Skeletal muscle tissue (tissue), 4 donors: ENCODE results near the gene GSTO2. TPM values are rescaled to one million over a fixed set of nuclear protein-coding genes. Genes with fewer than 3 reads are reported as not detected.
A peak's percentile ranks its signal among the peaks of the same experiment; 100 is the strongest.

Source experiments
- H3K27ac ChIP-seq: one replicate; pipeline ENCODE4 v1.7.0; 2013; ENCODE audit warnings: mild to moderate bottlenecking, low read depth, low read length, inconsistent platforms
- H3K27me3 ChIP-seq, 3 donors: one replicate each; pipeline ENCODE4 v1.7.0; 2013; ENCODE audit warnings: low read length in 3 of 3; ENCODE audit not compliant: control insufficient read depth in 3 of 3, insufficient read depth in 3 of 3
- H3K36me3 ChIP-seq, 3 donors: one replicate each; pipeline ENCODE4 v1.7.0; 2013; ENCODE audit warnings: low read length in 3 of 3; ENCODE audit not compliant: control insufficient read depth in 3 of 3, insufficient read depth in 3 of 3
- H3K4me1 ChIP-seq, 3 donors: one replicate each; pipeline ENCODE4 v1.7.0; 2013; ENCODE audit warnings: low read length in 3 of 3, mild to moderate bottlenecking in 3 of 3; ENCODE audit not compliant: control insufficient read depth in 3 of 3, insufficient read depth in 3 of 3
- H3K4me3 ChIP-seq, 3 donors: one replicate each; pipeline ENCODE4 v1.7.0; 2013; ENCODE audit warnings: low read length in 3 of 3
- H3K9ac ChIP-seq, 3 donors: one replicate each; pipeline ENCODE4 v1.7.0; 2013; ENCODE audit warnings: low read length in 3 of 3, mild to moderate bottlenecking in 3 of 3, moderate library complexity in 2 of 3, low read depth in 1 of 3
- H3K9me3 ChIP-seq, 3 donors: one replicate each; pipeline ENCODE4 v1.7.0; 2013; ENCODE audit warnings: low read length in 3 of 3; ENCODE audit not compliant: control insufficient read depth in 3 of 3
- total RNA-seq: library from RNA; depleted of rRNA; stranded (reverse); fragments of >200 nt; gene quantifications from one replicate; pipeline ENCODE4 v1.2.3, GENCODE V29; 2014
- donor health status: Osteomylitis.

Gene GSTO2
- total RNA-seq, 1 donor from 2014 or later, result not detected

DNA sequence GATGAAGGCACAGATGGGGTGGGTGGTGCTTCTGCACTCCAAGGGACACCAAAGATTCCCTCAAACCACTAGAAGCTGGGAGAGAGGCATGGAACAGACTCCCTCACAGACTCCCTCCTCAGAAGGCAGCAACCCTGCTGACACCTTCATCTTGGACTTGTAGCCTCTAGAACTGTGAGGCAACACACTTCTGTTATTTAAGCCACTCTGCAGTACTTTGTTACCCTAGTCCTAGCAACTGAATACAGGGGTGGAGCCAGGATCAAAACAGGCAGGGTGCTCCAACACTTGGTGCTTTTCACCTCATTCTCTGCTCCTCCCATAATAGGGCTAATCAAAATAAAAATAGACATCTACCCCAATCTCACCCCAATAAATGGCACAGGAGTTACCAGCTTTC lies 16.6 kb upstream of the GSTO2 start:
- no peak overlapping the region for H3K4me3 ChIP-seq
- H3K9ac ChIP-seq, result no peak overlapping the region
- peaks cover 0 to 3% (median 0%) of the 10 kb centered on the region in 3 donors for H3K27me3 ChIP-seq
- H3K36me3 ChIP-seq, result peaks cover 0 to 3% (median 0%) of the 10 kb centered on the region in 3 donors
- peaks cover 11 to 14% (median 11%) of the 10 kb centered on the region in 3 donors for H3K4me1 ChIP-seq
- peaks cover 0 to 3% (median 0%) of the 10 kb centered on the region in 3 donors for H3K9me3 ChIP-seq
- H3K27ac ChIP-seq, result no peak overlapping the region

DNA sequence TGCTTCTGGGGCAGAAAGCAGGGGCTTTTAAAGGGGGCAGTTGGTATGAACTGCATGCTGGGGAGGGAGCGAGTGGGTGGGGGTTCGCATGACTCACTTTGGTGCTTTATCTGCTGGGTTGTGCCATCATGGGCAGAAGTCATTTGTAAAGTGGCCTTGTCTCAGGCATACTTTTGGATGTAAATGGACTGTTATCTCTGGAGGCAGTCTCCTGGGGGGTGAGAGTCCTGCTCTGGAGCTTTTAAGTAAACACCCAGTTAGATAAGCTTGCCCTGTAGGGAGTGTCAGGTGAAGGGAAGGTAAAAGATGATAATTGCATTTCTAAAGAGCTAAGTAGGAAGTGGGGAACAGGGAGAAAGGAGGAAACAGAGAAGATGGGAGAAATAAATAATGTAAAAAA lies 15.9 kb upstream of the GSTO2 start:
- H3K4me3 ChIP-seq, result no peak overlapping the region
- H3K27me3 ChIP-seq, result no peaks in the 10 kb centered on the region
- H3K36me3 ChIP-seq, result peaks cover 0 to 3% (median 3%) of the 10 kb centered on the region in 3 donors
- H3K4me1 ChIP-seq, result peaks cover 14 to 17% (median 14%) of the 10 kb centered on the region in 3 donors
- H3K27ac ChIP-seq, result no peak overlapping the region
- H3K9me3 ChIP-seq, result peaks cover 0 to 3% (median 0%) of the 10 kb centered on the region in 3 donors
- H3K9ac ChIP-seq, result no peak overlapping the region

DNA sequence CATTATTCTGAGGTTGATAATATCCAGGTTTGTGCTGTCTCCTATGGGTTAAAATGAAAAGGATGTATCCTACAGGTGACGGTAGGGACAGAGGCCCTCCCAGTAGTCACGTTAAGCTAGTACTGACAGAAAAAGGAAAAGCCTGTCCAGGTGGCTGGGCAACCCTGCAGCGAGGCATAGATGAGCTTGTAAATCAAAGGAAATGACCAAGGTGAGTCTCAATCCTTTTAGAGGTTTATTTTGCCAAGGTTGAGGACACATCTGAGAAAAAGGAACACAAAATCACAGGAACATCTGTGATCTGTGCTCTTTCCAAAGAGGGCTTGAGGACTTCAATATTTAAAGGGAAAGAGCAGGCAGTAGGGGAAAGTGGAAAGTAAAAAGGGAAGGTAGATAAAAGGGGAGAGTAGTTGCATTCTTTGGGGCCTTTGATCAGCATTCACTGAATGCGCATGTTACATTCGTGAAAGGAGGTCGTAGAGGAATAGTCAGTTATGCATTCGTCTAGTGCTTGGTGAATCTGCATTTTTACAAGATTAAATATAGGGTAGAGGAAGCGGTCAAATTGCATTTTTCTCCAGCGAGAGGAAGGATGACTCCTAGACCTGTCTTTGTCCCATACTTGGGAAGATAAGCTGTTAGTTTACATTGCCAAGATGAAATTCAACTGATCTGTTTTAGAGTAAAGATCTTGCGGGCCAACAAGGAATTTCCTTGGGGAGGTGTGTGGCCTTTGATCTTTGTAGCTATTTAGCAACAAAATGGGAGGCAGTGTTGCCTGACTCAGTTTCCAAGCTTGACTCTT lies 15.2 kb upstream of the GSTO2 start:
- H3K27ac ChIP-seq, result peak overlapping the region; percentile 96
- H3K36me3 ChIP-seq, result peaks cover 0 to 8% (median 7%) of the 10 kb centered on the region in 3 donors
- peak overlapping the region; percentile 89 to 96 (median 91) for H3K9ac ChIP-seq
- peak overlapping the region; percentile 69 to 80 (median 74) for H3K4me3 ChIP-seq
- no peaks in the 10 kb centered on the region for H3K27me3 ChIP-seq
- H3K9me3 ChIP-seq, result peaks cover 0 to under 1% (median 0%) of the 10 kb centered on the region in 3 donors
- peaks cover 18 to 19% (median 19%) of the 10 kb centered on the region in 3 donors for H3K4me1 ChIP-seq

DNA sequence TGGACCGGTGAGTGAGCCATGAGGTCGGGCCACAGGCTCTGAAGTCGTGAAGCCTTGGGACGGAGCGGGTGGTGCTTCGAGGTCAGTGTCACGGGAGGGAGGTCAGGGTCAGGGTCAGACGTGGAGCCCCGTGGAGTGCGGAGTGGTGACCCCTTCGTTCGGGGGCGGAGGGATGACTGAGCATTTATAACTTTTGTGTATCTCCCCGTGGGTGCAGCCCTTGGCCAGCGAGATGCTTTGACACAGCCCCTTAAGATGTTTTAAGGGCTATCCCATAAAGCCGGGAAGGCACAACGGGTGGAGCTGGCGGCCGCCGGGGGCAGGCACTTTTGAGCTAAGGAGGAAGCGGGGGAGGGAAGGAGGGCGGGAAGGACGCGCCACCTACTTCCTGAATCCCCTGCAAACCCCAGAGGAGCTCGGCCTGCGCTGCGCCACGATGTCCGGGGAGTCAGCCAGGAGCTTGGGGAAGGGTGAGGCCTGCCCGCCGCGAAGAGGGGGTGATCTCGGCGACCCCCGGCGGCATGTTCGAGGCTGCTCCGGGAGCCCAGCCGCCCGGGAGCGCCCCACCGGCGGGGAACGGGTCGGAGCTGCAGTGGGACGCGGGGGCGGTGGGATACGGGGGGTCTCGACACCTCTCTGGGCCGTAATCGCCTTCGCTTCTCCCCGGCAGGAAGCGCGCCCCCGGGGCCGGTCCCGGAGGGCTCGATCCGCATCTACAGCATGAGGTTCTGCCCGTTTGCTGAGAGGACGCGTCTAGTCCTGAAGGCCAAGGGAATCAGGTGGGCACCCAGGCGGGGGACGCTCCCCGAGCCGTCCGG lies 14.3 kb upstream of the GSTO2 start, which contains the start of gene GSTO1:
Gene GSTO1, plus strand, starts transcription at position 400 of the 818 bp plus-strand sequence. Its CDS starts 37 bp downstream, at position 437.
- Histone ChIP-seq H3K4me1 (peaks cover 18 to 19% (median 19%) of the 10 kb centered on the region in 3 donors), H3K9ac (peak within 1 kb of the TSS; percentile 89 to 96 (median 91))

DNA sequence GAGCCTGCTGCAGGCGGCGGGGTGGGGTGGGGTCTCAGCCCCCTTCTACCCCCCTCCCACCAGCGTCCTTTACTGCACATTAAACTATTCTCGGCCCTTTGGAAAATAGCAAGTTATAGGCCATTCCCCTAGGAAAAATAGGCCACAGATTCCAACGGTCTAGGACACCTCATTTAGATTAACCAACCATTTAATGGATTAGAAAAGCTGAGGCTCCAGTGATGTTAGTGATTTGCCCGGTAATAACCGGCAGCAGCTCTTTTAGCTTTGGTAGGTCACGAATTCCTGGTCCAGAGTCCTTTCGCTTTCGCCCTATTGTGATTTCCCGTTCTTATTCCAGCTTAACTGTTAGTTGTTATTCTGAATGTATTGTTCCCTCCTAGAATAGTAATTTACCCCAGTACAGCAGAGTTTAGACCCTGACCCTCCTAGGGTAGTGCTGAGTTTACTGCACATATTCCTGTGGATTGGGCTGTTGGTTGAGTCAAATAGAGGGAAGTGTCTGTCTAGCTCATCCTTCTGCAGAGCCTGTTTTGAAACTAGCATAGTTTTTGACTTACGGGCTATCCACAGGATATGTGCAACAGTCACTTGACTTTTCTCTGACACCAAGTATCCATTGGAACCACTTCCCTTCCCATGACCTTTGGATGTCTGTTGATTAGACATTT lies 13.5 kb upstream of the GSTO2 start:
- peaks cover 18 to 25% (median 19%) of the 10 kb centered on the region in 3 donors for H3K4me1 ChIP-seq
- peak overlapping the region; percentile 96 for H3K27ac ChIP-seq
- H3K9me3 ChIP-seq, result no peaks in the 10 kb centered on the region
- H3K9ac ChIP-seq, result peak overlapping the region; percentile 89 to 96 (median 91)
- H3K27me3 ChIP-seq, result no peaks in the 10 kb centered on the region
- peak overlapping the region; percentile 69 to 80 (median 74) for H3K4me3 ChIP-seq
- peaks cover 11 to 21% (median 16%) of the 10 kb centered on the region in 3 donors for H3K36me3 ChIP-seq

More for the DNA sequence above, 14.3 kb upstream of the GSTO2 start, which contains the start of gene GSTO1:
- H3K27me3 ChIP-seq, result no peaks in the 10 kb centered on the region
- H3K36me3 ChIP-seq, result peaks cover 3 to 13% (median 12%) of the 10 kb centered on the region in 3 donors
- peak within 1 kb of the TSS; percentile 69 to 80 (median 74) for H3K4me3 ChIP-seq
- no peaks in the 10 kb centered on the region for H3K9me3 ChIP-seq
- H3K27ac ChIP-seq, result peak within 1 kb of the TSS; percentile 96

DNA sequence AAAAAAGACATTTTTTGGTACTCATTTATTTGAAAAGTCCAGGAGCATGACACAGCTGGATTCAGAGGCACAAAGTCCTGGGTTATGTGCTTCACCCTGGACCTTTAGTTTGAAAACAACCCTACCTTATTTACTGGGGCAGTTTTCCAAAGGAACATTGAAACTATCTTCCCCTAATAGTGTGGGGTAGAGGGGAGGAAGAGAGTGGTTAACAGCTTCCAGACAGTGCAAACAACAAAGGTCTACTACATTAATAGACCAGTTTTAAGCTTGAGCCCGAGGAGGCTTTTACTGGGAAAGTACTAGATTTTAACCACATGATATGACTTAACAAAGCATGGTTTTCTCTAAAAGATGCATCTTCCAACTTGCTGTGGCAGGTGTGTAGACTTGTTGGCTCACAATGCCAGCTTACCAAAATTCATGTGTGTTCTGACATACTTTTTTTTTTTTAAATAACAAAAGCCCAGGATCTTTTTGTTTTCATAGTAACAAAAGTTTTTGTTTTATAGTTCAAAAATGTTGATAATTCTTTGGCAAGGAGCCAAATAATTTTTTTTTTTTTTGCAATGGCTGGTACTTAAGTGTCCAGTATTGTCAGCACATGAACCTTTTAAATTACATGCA lies 12.5 kb upstream of the GSTO2 start:
- peak overlapping the region; percentile 96 for H3K27ac ChIP-seq

DNA sequence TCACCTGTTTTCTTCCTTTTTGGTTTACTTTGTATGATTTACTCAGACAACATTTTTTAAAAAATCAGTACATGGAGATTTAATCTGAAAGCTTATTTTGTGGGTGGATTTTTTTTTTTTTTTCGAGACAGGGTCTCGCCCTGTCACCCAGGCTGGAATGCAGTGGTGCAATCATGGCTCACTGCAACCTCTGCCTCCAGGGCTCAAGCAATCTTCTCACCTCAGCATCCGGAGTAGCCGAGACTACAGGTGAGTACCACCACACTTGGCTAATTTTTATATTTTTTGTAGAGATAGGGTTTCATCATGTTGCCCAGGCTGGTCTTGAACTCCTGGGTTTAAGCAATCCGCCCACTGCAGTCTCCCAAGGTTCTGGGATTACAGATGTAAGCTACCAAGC lies 11.7 kb upstream of the GSTO2 start:
- no peak overlapping the region for H3K9ac ChIP-seq
- no peaks in the 10 kb centered on the region for H3K9me3 ChIP-seq
- peaks cover 18 to 27% (median 19%) of the 10 kb centered on the region in 3 donors for H3K4me1 ChIP-seq
- no peaks in the 10 kb centered on the region for H3K27me3 ChIP-seq
- no peak overlapping the region for H3K27ac ChIP-seq
- no peak overlapping the region for H3K4me3 ChIP-seq
- peaks cover 28 to 36% (median 30%) of the 10 kb centered on the region in 3 donors for H3K36me3 ChIP-seq

More for the DNA sequence above, 12.5 kb upstream of the GSTO2 start:
- Histone ChIP-seq H3K9ac (peak overlapping the region in 1 of 3 donors; percentile 96), H3K36me3 (peaks cover 20 to 28% (median 25%) of the 10 kb centered on the region in 3 donors), H3K27me3 (no peaks in the 10 kb centered on the region), H3K9me3 (no peaks in the 10 kb centered on the region), H3K4me1 (peaks cover 18 to 27% (median 19%) of the 10 kb centered on the region in 3 donors), H3K4me3 (peak overlapping the region in 2 of 3 donors; percentile 69 to 74)

DNA sequence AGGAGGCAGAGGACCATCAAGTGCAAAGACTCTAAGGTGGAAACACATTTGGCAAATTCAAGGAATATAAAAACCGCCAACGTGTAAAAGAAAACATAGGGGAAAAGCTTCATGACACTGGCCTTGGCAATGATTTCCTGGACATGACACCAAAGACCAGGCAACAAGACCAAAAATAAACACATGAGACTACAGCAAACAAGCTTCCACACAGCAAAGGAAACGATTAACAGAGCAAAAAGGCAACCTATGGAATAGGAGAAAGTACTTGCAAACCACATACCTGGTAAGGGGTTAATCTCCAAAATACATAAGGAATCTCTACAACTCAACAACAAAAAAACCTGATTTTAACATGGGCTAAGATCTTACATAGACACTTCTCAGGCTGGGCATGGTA lies 10.8 kb upstream of the GSTO2 start:
- Histone ChIP-seq H3K4me3 (no peak overlapping the region), H3K27me3 (no peaks in the 10 kb centered on the region), H3K27ac (peak overlapping the region; percentile 46), H3K4me1 (peaks cover 18 to 27% (median 19%) of the 10 kb centered on the region in 3 donors), H3K9me3 (no peaks in the 10 kb centered on the region), H3K36me3 (peaks cover 33 to 45% (median 36%) of the 10 kb centered on the region in 3 donors), H3K9ac (no peak overlapping the region)

DNA sequence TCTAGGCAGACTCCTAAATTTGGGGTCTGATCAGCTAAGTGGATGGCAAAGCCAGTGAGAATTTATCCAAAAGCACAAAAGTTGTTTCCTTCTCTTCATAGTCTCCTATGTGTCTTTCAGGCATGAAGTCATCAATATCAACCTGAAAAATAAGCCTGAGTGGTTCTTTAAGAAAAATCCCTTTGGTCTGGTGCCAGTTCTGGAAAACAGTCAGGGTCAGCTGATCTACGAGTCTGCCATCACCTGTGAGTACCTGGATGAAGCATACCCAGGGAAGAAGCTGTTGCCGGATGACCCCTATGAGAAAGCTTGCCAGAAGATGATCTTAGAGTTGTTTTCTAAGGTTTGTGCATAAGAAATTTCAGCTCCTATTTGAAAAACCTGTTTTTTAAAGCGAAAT lies 9.5 kb upstream of the GSTO2 start:
- H3K4me1 ChIP-seq, result peaks cover 14 to 27% (median 17%) of the 10 kb centered on the region in 3 donors
- no peaks in the 10 kb centered on the region for H3K27me3 ChIP-seq
- no peak overlapping the region for H3K9ac ChIP-seq
- H3K4me3 ChIP-seq, result no peak overlapping the region
- no peak overlapping the region for H3K27ac ChIP-seq
- H3K36me3 ChIP-seq, result peaks cover 33 to 52% (median 46%) of the 10 kb centered on the region in 3 donors
- H3K9me3 ChIP-seq, result no peaks in the 10 kb centered on the region
